Muscle of arm (tissue), 12 donors: ENCODE measurements around the gene RALGPS1. TPM values are rescaled to one million over a fixed set of nuclear protein-coding genes. Genes with fewer than 3 reads are reported as not detected.
A peak's percentile ranks its signal among the peaks of the same experiment; 100 is the strongest.

Experiments
- DNase-seq: peaks from one replicate; pipeline ENCODE4 v3.0.0-alpha.2; 2013
- polyA plus RNA-seq, 12 donors: library from polyadenylated mRNA; unstranded; fragments of 120-200 nt; gene quantifications; one replicate each; pipeline ENCODE4 v1.2.1, GENCODE V29; 2013; ENCODE audit not compliant: insufficient read length in 12 of 12

The RALGPS1 gene
- polyA plus RNA-seq, 12 donors: 5.5 to 15.1 (median 9.1) TPM; not detected in 1

DNA sequence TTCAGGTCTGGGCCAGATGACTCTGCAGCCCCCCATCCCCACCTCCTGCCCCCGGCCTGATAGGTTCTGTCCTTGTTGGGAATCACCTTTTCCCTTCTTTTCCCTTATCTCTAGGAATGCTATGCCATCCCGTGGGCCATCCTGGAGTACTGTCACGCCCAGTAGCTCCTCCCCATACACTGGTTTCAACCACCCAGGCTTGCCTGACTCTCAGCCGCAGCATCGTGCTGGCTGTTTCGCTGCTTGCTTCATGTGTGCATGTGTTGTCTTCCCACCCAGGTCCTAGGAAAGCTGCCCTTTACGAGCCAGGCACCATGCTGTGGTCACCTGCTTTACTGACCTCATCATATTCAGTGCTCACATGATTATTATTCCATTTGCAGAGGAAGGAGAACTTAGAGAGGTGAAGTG is 136.0 kb downstream of the RALGPS1 start:
- no peak for DNase-seq

DNA sequence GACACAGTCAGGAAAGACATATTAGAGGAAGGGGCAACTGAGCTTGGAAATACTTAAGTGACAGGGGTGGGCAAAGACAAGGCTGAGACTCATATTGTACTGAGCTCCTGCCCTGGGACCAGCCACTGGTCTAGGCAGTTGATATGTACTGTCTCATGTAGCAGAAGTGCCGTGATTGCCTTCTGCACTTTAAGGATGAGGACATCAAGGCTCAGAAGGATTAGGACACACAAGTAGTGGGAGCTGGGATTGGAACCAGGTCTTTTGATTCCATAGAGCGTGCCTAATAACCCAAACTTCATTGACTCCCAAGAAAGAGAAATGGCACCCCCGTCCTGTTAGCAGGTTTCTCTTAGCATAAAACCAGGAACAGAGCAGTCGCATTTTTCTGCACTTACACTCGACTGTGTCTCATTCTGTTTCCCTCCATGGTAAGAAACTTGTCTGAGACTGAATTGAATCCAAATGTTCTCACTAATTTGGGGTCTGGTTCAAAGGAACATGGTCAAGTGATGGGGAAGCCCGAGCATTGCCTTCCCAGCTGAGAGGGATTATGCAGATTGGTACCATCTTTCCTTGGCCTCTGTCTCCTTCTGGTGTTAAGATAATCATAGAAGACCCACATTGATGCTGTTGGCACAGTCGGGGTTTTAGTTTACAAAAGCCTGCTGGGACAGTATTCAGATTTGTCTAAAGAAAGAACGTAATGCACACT is 137.5 kb downstream of the RALGPS1 start:
- no peak for DNase-seq

DNA sequence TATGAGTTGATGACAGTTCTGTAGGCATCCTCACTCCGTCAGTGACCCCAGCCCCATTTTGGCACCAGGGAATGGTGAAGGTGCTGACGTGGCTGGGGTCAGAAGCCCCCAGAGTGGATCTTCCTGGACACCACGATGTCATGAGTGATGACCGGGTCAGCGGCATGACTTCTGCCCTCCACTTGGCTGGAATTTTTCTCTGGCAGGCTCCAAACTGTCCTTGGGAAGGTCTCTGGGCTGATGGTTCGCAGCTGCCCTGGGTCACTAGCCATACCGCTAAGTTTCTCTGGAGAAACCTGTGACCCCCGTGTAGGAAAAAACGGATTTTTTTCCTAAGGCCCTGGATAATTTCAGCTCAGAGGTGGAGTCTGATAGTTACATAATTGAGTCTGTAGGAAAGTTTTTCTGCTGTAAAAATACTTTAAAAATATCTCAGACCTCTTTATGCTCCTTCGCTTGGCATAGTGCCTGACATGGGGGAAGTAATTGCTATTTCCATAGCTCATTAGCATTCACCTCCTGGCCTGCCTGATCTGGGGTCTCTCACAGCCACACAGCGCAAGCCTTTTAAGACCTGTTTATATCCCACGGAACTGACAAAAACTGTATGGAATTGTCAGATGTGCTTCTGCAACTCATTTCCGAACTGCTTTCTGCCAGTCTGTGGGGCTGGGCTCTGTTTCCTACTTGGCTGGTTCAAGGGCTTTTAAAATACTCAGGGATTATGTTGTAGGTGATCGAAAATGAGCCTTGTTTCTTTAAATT is 138.7 kb downstream of the RALGPS1 start:
- peak; percentile 77 for DNase-seq

DNA sequence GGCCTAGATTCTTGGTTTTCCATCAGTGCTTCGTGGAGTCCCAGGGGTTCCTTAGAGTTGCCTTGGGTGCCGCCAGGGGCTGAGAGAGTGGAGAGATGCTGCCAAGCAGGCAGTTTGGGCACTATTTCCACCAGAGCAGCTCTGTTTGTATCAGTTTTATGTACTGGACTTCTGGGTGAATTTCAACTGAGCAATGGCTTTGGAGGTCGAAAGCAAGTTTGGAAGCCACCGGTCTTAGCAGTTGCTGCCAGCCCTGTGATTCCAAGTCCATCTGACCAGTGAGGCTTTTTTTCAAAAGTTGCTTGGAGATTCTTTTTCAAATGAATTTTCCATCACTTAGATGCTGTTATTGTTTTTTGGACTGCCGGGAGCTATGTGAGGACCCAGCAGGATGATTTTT is 139.4 kb downstream of the RALGPS1 start:
- no peak for DNase-seq

DNA sequence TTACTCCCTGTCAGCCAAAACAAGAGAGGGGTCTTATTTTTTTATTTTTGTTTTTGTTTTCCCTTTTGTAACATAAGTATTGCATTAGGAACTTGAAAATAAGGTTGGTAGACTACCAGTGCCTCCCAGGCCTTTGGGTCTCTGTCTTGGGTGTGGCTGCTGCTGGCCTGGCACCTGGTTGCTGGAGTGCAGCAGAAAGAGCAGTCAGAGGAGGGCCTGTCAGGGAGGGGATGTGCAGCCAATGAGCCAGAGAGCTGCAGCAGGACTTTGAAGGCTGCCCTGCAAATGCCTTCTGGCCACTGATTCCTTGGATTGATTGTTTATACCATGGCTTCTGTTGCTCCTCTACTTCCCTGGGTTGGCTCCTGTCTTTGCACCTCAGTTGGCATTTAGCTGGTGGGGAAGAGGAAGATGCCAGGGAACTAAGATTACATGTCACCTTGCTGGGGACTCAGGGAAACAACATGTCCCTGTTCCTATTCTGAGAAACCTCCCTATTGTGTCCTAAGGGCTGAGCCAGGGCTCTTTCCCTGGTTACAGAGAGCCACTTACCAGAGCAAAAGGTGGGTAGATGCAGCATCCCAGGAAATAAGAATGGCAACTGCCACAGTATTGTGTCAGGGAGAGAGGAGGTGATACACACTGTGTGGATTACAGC is 141.3 kb downstream of the RALGPS1 start:
- DNase-seq: no peak

DNA sequence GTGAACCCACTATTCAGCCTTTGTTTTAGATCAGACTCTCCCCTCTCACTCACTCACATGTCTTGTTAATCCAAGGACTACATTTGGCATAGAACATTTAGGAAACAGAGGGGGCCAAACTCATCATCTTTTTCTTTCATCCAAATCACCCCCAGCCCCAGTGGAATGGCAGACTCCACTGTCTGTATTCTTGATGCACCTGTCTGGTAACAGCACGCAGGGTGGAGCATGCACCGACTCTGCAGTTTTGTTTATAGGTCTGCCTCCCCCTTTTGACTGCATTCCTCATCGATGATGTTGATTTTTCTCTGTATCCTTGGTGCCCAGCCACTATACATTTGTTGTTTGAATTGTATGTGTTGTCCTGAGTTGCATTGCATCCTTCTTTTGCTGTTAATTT is 141.9 kb downstream of the RALGPS1 start:
- DNase-seq: no peak

DNA sequence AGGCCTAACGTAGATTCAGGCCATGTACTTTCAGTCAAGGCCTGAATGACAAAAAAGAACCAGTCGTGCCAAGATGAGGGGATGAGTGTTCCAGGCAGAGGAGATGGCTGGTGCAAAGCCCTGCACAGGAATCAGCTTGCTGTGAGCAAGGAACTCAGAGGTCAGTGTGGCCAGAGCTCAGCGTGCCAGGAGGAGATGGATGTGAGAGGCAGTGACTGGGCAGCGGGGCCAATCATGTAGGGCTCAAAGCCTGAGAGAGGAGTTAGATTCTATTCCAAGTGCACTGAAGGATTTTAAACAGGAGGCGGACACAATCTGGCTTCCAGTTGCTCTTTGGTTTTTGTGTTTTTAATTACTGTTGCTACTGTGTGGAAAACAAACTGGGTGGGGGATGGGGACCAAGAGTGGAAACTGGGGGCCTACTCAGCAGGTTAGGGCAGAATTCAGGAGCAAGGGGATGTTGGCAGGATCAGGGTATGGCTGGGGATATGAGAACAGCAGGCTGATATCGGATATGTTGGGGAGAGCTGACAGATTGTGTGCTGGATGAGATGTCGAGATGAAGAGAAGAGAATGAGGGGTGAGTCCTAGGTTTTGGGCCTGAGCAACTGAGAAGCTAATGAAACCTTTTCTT is 143.5 kb downstream of the RALGPS1 start:
- no peak for DNase-seq

DNA sequence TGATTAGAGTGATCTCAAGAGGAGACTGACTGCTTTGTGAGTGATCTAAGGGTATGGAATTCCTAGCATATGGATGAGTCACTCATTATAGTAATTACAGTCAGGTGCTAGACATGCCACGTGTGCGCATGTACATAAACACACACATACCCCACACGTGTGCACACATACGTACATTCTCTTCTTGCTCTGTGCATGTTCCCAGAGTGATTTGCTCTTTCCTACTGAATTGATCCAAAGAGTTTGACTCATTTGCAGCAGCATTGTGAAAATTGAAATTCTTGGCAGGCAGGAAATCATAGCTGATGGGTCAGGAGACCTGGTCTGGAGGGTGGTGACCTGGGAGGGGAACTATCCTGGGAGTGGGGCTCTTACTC is 144.1 kb downstream of the RALGPS1 start:
- DNase-seq: no peak

DNA sequence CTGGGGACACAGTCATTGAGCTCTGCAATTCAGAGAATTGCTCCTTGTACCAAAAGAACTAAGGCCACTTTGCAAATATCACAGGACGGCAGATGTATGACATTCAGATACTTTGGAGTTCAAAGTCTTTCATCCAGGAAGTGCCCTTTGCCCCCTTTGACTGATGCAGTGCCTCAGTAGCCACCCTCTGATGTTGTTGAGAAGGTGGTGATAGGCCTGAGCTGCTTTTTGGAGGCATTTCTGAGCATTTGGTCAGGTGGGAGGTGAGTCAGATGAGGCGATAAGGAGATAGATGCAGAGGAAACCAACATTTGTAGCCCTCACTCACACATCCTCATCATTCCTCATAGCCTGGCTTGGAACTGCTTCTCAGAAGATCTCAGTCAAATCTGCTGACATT is 144.4 kb downstream of the RALGPS1 start:
- no peak for DNase-seq

DNA sequence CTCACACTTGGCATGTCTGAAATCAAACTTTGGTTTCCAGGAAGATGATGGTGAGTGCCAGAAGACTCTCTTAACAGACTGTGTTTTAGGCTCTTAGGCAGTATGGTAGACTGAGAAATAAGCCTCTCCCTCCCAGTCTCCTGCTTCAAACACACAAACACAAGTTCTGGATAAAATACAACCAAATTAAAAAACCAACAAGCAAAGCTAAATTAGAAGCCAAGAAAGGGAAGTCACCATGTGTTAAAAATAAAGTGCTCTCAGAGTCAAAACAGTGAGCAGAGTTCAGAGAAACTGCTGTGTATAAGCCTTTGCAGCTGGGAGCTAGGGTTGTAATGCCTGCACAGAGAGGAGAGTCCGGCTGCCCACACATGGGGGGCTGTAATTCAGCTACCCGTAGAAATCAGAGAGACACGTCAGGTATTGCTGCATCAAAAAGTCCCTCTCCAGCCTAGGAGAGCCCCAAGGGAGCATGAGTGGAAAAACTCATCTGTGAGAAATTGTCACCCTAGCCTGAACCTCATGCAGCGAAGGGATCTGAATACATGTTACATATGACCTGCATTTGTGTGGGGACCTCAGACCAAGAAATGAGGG is 145.3 kb downstream of the RALGPS1 start:
- no peak for DNase-seq

DNA sequence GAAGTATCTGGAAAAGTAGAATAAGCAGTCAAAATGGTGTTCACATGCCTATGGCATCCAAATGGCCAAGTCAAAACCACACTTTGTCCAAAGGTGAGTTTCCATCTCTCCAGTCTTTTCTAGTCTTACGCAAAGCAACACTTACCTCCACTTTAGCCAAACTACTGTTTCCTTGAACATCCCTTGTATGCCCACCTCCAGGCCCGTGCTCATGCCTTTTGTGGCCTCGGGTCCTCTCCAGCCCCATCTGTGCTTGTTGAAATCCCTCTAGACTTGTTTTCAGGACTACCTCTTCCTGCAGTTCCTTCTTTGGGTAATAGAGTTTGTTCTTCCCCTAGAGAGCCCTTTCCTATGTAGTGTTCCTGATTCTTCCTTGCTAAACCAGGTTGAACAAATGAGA is 146.8 kb downstream of the RALGPS1 start:
- no peak for DNase-seq

DNA sequence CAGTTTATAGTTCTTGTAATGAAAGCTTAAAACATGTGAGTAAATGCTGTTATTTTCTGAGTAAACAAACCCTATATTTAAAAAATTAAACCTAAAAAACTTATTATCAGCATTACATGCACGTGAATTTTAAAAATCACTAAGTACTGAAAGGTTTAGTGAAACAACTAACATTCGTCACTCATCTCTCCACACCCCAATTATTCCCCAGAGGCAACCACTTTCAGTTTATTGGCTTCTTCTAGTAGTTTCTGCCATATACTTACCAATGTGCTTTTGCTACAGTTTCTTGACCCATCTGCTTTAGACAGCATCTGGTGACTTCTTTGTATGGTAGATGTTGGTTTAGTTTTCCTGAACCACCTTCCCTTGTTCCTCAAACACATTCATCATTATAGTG is 149.8 kb downstream of the RALGPS1 start:
- DNase-seq: no peak

DNA sequence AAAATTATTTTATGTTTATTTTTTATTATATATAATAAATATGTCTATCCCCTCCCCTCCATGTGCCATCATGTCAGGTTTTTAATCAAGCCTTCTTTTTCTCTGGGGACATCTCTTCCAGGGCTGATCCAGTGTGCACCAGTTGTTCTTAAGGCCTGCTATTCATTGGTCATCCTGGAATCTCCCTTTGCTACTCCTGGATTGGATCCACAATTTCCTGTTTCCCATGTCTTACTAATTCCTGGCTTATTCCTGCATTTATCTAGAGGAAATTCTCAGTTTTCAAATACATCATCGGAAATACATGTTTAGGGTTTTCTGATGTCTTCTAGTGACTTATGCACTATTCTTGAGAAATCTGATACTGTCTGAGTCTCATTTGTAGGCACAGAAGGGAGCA is 151.0 kb downstream of the RALGPS1 start:
- DNase-seq: no peak

DNA sequence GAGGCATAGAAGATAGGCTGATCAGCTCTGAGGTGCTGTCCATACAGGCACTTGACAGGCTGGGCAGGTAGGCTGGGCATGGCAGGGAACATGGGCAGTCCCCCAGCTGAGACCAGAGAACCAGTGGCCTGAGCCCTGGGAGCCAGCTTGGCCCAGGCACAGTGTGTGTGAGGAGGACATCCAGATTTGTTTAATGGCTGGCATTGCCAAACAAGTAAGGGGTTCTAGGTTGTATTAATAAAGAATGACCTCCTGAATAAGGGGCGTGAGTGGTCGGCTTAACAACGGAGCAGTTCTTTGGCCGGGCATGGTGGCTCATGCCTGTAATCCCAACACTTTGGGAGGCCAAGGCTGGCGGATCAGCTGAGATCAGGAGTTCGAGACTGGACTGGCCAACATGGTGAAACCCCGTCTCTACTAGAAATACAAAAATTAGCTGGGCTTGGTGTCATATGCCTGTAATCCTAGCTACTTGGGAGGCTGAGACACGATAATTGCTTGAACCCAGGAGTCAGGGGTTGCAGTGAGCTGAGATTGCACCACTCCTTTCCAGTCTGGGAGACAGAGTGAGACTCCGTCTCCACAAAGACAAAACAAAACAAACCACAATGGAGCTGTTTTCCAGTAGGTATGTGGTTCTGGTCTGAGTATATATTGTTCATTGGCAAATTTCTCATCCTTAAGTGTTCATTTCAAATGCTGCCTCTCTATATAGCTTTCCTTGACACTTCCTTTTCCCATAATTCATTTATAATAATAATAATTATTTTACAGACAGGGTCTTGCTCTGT is 151.7 kb downstream of the RALGPS1 start:
- no peak for DNase-seq

DNA sequence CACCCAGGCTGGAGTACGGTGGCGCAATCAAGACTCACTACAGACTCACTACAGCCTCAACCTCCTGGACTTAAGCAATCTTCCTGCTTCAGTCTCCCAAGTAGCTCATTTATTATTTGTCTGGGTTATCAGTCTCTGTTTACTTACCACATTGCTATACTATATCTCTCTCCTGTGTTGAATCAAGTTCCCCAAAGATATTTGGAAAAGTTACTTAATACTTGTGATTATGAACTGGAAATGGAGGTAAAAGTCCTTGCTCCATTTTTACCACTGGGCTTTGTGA is 152.2 kb downstream of the RALGPS1 start:
- no peak for DNase-seq

DNA sequence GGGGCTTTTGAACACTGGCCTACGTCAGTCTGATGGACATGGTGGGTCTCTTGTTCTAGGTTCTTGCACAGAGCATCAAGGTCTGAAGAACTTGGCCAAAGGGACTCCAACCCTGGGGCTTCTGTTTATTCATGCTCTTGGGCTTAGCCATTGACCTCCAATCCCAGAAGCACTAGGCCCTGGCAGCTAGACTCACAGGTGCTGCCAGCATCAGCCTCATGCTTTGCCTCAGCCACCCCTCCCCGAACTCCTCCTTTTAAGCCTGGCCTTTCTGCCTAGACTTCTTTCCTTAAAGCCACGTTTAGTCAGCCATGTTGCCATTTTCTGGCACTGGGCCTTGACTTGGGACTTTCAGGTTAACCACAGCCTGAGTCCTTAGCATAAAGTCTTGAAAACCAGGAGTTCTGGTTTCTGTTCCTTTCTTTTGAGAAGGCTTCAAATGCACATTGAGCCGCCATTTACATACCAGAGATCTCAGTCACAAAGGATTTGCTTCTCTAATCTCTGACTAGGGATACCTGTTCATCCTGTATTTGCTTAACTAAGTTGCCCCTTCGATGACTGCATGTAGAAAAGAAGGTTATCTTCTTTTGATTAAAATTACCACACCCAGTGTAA is 153.1 kb downstream of the RALGPS1 start:
- no peak for DNase-seq

DNA sequence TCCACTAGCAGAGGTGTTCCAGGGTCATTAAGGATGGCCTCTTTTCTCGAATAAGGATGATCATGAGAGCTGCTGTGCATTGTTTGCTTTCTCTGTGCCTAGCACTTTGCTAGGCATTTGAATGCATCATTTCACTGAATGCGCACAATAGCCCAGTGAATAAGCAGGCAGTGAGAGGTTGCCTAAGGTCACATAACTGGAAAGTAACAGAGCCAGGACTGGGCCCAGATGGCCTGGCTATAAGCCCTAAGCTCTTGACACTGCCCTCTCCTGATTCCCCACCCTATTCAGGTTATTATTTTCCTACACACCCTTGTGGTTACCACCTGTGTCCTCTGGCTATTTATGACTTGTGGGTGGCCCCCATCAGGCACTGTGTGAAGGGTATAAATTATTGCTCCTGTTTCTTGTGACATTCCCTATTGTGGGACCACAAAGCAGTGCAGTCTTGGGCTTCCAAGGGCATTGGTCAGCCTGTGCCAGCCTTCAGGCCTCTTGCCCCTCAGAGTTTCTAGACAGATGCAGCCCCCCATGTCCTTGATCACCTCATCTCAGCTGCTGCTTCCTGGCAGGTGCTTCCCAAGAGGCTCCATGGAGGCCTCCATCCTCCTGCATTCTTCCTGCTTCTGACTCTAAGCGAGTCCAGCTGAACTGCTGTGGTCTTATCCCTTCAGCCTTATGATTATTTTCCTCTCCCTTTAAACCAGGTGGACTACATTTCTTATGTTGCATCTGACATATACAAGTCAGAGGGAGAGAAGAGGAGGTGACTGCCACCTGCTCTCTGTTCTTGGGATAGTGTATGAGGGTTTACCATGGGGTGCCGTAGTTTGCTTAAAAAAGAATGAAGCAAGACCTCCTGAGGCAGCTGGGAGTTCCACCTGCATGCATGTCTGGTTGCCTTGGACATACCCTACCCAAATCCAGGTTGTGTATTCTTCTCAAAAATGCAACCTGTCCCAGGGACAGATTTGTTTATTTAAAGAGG is 160.3 kb downstream of the RALGPS1 start:
- DNase-seq: no peak

DNA sequence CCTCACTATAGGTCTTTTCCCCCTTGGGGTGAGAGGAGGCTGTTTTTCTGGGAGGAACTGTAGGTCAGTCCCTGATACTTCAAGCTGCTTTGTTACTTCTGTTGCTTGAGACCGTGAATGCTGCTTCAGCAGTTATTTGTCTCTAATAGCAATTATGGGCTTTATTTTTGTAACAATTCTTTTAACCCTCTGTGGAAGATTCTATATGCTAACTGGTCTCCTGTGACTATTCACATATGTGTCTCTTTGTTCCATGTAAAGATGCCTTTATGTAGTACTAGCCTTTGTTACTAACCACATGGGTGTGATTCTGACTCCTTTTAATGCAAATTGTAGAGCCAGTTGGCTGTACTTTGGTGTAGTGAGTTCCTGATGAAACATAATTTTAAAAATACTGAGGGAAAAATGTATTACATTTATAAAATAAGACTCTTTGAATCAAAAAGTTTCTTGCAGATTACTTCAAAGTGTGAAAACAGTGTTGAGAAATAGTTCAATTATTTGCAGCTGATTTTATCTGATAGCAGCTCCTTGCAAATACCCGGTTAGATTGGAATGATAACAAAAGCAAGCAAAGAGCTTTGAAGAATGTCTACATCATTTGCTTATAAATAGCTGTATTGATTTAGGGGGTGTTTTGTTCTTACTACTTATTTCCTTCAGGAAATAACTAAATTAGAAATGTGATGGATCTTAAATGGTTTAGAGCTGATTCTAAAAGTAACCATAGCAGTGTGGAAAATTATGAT is 161.2 kb downstream of the RALGPS1 start:
- DNase-seq: no peak
